T follicular helper cell (primary cell): ENCODE data around the gene MED16.

ENCODE experiments used
- DNase-seq: peaks from one replicate; pipeline ENCODE4 v3.0.0-alpha.2; 2020; ENCODE audit warnings: low read depth

Gene MED16

GRCh38 chr19:872266-872951 lies 20.6 kb downstream of the MED16 start:
- DNase-seq = peak; percentile 78

DNA sequence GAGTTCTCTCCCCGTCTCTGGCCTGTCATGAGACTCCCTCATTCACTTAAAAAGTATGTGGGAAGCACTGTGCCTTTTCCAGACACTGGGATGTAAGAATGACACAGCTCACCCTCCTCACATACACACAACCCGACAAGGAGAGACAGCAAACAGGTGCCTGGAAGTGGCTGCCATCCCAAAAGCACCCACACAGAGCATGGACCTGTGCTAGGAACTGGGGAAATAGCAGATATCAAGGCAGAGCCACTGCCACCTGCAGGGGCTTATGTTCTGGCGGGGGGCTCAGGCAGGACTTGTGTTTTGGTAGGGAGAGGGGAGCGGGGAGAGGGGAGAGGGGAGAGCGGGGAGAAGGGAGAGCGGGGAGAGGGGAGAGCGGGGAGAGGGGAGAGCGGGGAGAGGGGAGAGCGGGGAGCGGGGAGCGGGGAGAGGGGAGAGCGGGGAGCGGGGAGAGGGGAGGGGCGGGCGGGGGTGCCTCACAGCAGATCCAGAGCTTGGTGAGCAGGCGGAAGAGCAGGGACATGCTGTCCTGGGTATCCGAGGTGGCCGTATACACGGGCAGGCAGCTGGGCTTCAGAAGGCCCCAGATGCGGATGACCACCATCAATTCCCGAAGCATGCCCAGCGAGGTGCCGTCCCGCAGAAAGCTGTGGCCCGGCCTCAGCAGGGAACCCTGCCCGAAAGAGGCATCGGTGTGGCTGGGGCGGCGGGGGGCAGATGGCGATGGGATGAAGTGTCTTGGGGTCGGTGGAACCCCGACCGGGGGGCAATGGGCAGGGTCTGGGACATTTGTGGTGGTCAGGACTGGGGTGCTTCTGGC lies 21.3 kb downstream of the MED16 start:
- no peak for DNase-seq

DNA sequence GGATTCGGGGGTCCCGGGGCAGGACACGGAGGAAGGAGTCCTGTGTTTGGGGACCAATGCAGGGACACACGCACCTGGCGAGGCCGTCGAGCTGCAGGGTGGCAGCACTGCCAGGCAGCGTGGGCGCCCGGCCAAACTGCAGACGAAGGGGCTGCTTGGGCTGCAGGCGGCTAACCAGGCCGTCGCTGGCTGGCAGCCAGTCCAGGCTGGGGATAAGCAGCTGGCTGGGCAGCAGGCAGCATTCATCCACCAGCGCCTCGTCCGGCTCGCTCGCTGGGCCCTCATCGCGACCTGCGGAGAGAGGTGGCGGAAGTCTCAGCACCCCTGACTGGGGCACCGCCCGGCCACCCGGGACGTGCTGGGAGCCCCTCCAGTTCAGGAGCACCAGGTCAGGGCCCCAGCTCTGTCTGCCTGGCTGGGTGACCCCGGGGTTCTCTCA lies 22.0 kb downstream of the MED16 start:
- no peak for DNase-seq

GRCh38 chr19:870314-870713 lies 22.7 kb downstream of the MED16 start:
- no peak for DNase-seq

DNA sequence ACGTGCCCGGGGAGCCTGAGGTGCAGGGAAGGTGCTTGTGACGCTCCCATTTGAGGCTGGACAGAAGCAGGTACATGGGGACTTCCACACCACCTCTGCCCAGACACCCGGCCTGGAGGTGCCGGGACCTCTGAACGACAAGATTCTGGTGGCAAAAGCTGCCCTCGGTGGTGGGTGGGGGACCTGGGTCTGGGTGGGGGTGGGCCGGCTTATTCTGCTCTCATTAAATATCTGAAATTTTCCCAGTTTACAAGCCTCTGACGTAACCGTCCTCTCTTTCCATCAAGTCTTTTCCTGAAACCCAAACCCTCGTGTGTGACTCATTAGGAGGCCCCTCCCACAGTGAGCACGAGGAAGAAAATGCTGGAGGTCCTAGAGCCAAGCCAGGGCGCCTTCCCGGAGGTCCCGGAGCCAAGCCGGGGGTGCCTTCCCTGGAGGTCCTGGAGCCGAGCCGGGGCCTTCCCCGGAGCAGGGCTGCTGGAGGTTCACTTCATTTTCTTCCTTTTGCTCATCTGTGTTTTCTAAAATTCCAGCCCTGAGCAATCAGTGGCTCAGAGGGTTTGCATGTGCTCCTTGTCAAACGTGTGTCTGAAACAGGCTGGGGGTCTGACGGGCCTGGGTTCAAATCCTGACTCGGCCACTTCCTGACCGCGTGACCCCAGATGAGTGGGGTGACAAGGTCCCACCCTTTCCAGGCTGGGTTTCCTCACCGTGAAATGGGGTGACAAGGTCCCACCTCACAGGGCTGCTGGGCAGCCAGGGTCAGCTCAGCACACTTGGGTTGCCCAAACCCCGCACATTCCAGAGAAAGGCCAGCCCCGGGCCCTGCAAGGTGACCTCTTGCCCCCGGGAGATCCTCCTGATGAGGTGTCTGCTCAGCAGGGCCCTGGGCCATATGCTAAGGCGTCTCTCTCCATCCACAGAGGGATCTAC lies 23.5 kb downstream of the MED16 start:
- no peak for DNase-seq

DNA sequence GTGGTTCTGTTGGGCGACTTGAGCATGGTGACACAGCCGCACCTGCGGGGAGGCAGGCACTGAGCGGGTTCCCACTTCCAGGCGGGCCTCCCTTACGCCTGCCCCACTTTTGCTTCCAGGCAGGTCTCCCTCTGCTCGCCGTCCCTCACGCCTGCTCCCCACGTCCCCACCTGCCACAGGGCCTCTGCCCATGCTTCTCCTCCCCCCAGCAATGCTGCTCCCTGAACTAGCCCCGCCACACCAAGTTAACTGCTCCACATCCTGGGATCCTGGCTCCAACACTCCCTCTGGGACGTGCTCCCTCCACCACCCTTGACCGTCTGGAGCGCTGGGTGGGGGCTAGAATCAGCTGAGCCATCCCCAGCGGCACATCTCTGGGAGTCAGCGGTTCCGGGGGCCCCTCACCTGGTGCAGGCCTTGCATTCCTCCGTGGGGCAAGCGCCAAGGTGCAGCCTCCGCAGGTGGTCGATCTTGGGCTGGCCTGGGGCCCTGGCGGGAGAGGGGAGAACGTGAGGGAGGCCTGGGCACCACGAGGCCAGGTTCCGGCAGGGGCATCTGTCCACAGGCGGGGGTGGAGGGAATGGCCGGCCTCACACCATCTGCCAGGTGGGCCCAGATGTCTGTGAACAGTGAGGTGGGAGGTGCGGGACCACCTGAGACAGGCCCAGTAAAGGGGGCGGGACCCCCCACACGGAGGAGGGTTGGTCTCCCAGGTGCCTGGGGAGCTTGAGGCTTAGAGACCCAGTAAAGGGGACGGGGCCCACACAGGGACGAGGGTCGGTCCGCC lies 24.3 kb downstream of the MED16 start:
- DNase-seq = no peak

GRCh38 chr19:867855-868457 lies 25.0 kb downstream of the MED16 start:
- no peak for DNase-seq

DNA sequence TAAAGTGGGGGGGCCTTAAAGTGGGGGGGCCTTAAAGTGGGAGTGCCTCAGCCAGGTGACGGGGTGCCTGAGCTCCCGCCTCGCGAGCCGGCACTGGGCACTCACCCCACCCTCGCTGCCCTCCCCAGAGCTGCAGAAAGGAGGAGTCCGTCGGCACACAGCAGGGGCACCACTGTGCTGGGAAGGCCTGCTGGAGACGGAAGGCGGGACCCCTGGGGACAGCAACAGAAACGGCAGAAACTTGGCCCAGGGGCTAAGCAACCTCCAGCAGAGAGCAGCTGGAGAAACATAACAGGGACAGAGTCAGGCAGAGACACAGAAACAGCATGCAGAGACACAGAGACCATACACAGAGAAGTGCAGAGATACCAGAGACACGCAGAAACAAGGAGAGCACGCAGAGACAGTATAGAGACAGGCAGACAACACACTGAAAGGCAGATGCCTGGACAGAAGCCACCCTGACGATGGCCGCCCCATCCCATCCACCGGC lies 25.6 kb downstream of the MED16 start:
- DNase-seq = no peak

- DNase-seq = no peak
These were observed 26.2 kb downstream of the MED16 start for GRCh38 chr19:866769-867300.

GRCh38 chr19:863315-863620 lies 29.7 kb downstream of the MED16 start:
- no peak for DNase-seq

GRCh38 chr19:862581-863314 lies 30.2 kb downstream of the MED16 start:
- DNase-seq = peak; percentile 75

DNA sequence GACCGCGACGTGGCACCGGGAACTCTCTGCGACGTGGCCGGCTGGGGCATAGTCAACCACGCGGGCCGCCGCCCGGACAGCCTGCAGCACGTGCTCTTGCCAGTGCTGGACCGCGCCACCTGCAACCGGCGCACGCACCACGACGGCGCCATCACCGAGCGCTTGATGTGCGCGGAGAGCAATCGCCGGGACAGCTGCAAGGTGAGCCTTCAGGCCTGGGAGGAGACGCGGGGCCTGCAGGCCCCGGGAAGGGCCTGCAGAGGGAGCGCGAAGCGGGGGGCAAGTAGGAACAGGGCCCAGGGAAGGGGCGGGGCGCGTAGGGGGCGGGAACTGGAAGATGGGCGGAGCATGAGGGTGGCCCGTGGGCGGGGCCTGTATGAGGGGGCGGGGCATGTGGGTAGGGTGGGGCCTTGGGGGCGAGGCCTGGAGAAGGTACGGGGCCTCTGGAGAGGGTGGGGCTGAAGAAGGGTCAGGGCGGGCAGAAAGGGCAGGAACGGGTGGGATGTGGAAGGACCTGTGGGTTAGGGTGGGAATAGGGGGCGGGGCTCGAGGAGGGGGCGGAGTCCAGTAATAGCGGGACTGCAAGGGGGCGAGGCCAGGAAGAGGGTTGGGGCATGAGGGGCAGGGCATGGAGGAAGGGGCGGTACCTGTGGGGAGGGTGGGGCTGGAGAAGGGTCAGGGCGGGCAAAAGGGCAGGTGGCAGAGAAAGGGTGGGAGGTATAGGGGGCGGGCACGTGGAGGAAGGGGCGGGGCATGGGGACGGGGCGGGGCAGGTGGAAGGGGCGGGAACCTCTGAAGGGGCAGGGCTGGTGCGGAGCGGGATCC lies 31.0 kb downstream of the MED16 start:
- peak; percentile 61 for DNase-seq

- no peak for DNase-seq
These were observed 31.7 kb downstream of the MED16 start for GRCh38 chr19:861141-861755.

DNA sequence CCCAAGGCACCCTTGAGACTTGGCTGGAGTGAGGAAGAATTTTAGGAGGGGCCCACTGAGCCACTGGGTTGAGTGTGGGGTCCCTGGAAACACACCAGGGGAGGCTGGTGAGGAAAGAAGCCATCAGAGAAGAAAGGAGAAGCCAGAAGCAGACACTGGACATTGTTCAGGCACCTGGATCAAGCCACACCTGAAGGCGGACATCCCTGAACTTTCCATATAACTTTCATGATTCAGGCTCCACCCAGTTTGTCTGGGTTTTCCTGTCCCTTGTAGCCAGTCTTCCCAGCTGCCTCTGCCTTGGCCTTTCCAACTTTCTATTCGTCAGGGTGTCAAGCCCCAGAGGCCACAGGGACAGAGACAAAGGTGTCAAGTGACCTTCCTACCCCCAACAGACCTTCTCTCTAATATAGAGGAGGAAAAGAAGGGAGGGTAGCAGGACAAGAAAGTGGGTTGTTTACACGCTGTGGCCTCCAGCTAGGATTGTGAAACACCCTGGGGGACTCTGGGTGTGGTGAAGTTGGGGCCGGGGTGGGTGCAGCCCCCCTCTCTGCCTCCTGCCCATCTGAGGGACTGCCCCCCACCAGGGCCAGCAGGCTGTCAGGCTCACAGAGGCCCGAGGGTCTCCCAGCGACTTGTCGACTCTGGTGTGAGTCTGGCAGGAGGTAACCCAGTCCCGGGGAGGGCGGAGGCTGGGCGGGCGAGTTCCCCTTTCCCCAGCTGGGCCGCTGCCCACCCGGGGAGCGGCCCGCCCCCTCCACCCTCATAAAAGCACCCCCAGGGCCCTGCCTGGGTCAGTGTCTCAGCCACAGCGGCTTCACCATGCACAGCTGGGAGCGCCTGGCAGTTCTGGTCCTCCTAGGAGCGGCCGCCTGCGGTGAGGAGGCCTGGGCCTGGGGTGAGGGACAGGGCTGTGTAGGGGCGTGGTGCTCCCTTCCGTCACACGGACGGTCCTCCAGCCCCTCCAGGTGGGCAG lies 33.8 kb downstream of the MED16 start, which contains the start of gene CFD:
Gene CFD (plus strand): TSS at position 797 of the 976 bp plus-strand sequence. CDS start 26 bp downstream, at position 823.
- no peak for DNase-seq

DNA sequence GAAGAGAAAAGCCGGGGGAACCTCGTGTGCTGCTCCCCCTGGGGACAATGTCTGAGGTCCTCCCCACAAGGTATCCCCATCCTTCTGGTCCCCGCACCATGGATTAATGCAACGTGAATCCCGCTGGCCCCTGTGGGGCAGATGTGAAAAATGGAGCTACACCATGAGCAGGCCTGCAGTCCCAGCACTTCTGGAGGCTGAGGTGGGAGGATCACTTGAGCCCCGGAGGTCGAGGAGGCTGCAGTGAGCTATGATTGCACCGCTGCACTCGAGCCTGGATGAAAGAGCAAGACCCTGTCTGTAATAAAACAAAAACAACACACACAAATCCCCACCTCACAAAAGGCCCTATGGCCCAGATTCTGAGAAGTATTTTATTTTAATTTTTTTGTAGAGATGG lies 34.7 kb downstream of the MED16 start:
- DNase-seq = no peak

DNA sequence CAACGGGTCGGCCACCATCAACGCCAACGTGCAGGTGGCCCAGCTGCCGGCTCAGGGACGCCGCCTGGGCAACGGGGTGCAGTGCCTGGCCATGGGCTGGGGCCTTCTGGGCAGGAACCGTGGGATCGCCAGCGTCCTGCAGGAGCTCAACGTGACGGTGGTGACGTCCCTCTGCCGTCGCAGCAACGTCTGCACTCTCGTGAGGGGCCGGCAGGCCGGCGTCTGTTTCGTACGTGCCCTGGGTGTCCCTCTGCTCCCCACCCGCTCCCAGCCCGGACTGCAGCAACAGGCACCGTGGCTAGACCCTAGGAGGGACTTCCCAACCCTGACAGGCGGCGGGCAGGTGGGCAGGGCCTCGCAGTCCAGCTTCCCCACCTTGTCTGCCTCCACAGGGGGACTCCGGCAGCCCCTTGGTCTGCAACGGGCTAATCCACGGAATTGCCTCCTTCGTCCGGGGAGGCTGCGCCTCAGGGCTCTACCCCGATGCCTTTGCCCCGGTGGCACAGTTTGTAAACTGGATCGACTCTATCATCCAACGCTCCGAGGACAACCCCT lies 37.3 kb downstream of the MED16 start:
- DNase-seq = no peak

DNA sequence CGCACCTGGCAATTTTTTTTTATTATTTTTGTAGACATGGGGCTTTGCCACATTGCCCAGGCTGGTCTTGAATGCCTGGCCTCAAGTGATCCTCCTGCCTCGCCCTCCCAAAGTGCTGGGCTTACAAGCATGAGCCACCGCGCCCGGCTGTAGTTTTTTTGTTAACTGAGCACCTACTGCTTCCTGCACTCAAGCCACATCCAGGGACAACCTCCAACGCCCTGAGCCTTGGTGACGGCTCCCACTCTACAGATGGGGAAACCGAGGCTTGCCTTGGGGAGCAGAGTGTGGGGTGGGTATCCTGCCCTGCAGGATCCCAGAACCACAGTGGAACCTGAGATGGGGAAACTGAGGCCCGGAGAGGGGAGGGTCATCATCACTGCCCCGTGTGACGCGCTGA lies 37.8 kb downstream of the MED16 start:
- DNase-seq = no peak
